GM21619 (cell line): Measurements from ENCODE around the gene EVPL.
A peak's percentile ranks its signal among the peaks of the same experiment; 100 is the strongest.
"Not testable (repeated sequence)": the region's sequence is repeated elsewhere in the genome, so short reads cannot be mapped to it uniquely, and the experiment has no call there.

Experiments
- ATAC-seq: cut with Tn5 transposase; IDR thresholded peaks from one replicate; pipeline ENCODE4 v1.9.1; 2021; ENCODE audit not compliant: unreplicated experiment

Gene EVPL

GRCh38 chr17:76027159-76027839 lies at the start of gene EVPL:
Gene EVPL, minus strand, starts transcription at chr17:76027306. Its CDS starts 108 bp downstream, at chr17:76027198.
- no peak for ATAC-seq

GRCh38 chr17:76076146-76076764 lies 49.1 kb upstream of the EVPL start:
- ATAC-seq, result no peak

- ATAC-seq, result no peak
Observed at GRCh38 chr17:76075364-76076145, 48.4 kb upstream of the EVPL start.

- ATAC-seq, result no peak
Observed at GRCh38 chr17:76074390-76075363, 47.6 kb upstream of the EVPL start, which contains the start of gene GALR2. Gene GALR2, plus strand, starts transcription at chr17:76074781. Its CDS starts 103 bp downstream, at chr17:76074884.

- ATAC-seq, result peak; percentile 89
Observed at GRCh38 chr17:76072148-76072858, 45.2 kb upstream of the EVPL start, which contains the start of gene SRP68. Gene SRP68, minus strand, starts transcription at chr17:76072517. Its CDS starts 26 bp downstream, at chr17:76072491.

GRCh38 chr17:76071531-76072147 lies 44.5 kb upstream of the EVPL start:
- no peak for ATAC-seq

GRCh38 chr17:76065775-76066174 lies 38.7 kb upstream of the EVPL start:
- no peak for ATAC-seq

GRCh38 chr17:76063875-76064546 lies 36.9 kb upstream of the EVPL start:
- ATAC-seq, result no peak

- ATAC-seq, result not testable (repeated sequence)
Observed at GRCh38 chr17:76058264-76058663, 31.2 kb upstream of the EVPL start.

GRCh38 chr17:76056882-76057281 lies 29.8 kb upstream of the EVPL start:
- ATAC-seq, result no peak

GRCh38 chr17:76054112-76054476 lies 27.0 kb upstream of the EVPL start:
- ATAC-seq, result no peak

- ATAC-seq, result no peak
Observed at GRCh38 chr17:76053246-76054111, 26.4 kb upstream of the EVPL start.

GRCh38 chr17:76051561-76051960 lies 24.5 kb upstream of the EVPL start:
- ATAC-seq, result no peak

GRCh38 chr17:76050538-76051467 lies 23.7 kb upstream of the EVPL start:
- no peak for ATAC-seq

GRCh38 chr17:76049836-76050537 lies 22.9 kb upstream of the EVPL start:
- no peak for ATAC-seq

GRCh38 chr17:76049239-76049638 lies 22.1 kb upstream of the EVPL start:
- ATAC-seq, result no peak
